ENCODE data around the gene ZNF580. TPM values are rescaled to one million over a fixed set of nuclear protein-coding genes. Genes with fewer than 3 reads are reported as not detected.

ZNF580 gene
- total RNA-seq, 2 donors from 2014 or later: 15.3 to 26.2 TPM

- Histone ChIP-seq H3K27me3 (no peaks in the 10 kb centered on the region), H3K36me3 (peaks cover 39% of the 10 kb centered on the region), H3K4me1 (peaks cover 0 to 30% of the 10 kb centered on the region in 2 donors), H3K4me3 (no peak overlapping the region), H3K27ac (no peak overlapping the region), H3K9me3 (no peaks in the 10 kb centered on the region)
- TF ChIP-seq CTCF (IDR thresholded peaks at IDR 0.05): no peak
- DNase-seq (ENCODE audit: low spot score): no peak
Observed at GRCh38 chr19:55614711-55615542, 25.9 kb upstream of the ZNF580 start.

- Histone ChIP-seq H3K4me1 (peaks cover 0 to 25% of the 10 kb centered on the region in 2 donors), H3K27ac (no peak overlapping the region), H3K27me3 (no peaks in the 10 kb centered on the region), H3K4me3 (no peak overlapping the region), H3K36me3 (peaks cover 31% of the 10 kb centered on the region), H3K9me3 (no peaks in the 10 kb centered on the region)
- no peak for TF ChIP-seq CTCF (IDR thresholded peaks at IDR 0.05)
- DNase-seq (ENCODE audit: low spot score): no peak
Observed at GRCh38 chr19:55615543-55616394, 25.0 kb upstream of the ZNF580 start.

DNA sequence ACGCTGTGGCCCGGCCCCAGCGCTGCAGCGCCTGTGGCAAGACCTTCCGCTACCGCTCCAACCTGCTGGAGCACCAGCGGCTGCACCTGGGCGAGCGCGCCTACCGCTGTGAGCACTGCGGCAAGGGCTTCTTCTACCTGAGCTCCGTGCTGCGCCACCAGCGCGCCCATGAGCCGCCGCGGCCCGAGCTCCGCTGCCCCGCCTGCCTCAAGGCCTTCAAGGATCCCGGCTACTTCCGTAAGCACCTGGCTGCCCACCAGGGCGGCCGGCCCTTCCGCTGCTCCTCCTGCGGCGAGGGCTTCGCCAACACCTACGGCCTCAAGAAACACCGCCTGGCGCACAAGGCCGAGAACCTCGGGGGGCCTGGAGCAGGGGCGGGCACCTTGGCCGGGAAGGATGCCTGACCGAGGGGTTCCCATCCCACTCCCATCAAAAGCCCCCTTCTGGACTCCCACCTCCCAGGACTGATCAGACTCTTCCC lies 24.4 kb upstream of the ZNF580 start:
- no peak for DNase-seq (ENCODE audit: low spot score)
- H3K36me3 ChIP-seq: peaks cover 31% of the 10 kb centered on the region
- TF ChIP-seq CTCF (IDR thresholded peaks at IDR 0.05): no peak

DNA sequence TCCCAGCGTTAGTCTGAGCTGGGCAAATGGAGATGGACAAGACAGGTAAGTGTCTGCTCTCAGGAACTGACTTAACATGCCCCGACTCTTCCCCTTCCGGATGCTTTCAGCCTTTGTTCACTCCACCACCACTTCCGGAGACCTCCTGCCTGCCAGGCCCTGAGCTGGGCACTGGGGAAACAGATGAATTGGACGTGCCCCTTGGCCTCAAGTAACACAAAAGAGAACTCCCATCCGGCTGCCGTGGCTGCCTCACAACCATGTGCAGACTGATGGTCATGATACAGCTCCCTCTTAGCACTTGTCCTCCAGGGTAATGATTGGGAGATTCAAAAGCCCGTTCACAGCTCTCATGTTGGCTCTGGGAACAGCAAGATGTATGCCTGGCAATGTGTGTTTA lies 23.4 kb upstream of the ZNF580 start:
- no peak for DNase-seq (ENCODE audit: low spot score)
- H3K27ac ChIP-seq: no peak overlapping the region

More for the DNA sequence above, 24.4 kb upstream of the ZNF580 start:
- no peaks in the 10 kb centered on the region for H3K27me3 ChIP-seq
- no peak overlapping the region for H3K27ac ChIP-seq
- no peaks in the 10 kb centered on the region for H3K9me3 ChIP-seq
- H3K4me1 ChIP-seq: peaks cover 0 to 19% of the 10 kb centered on the region in 2 donors
- no peak overlapping the region for H3K4me3 ChIP-seq

GRCh38 chr19:55618426-55618825 lies 22.4 kb upstream of the ZNF580 start:
- Histone ChIP-seq H3K4me3 (no peak overlapping the region), H3K4me1 (peaks cover 0 to 9% of the 10 kb centered on the region in 2 donors), H3K27ac (no peak overlapping the region), H3K27me3 (no peaks in the 10 kb centered on the region), H3K36me3 (peaks cover 31% of the 10 kb centered on the region), H3K9me3 (no peaks in the 10 kb centered on the region)
- no peak for DNase-seq (ENCODE audit: low spot score)
- TF ChIP-seq CTCF (IDR thresholded peaks at IDR 0.05): no peak

More for the DNA sequence above, 23.4 kb upstream of the ZNF580 start:
- no peaks in the 10 kb centered on the region for H3K9me3 ChIP-seq
- H3K4me1 ChIP-seq: peaks cover 0 to 9% of the 10 kb centered on the region in 2 donors
- no peak overlapping the region for H3K4me3 ChIP-seq
- H3K36me3 ChIP-seq: peaks cover 31% of the 10 kb centered on the region
- H3K27me3 ChIP-seq: no peaks in the 10 kb centered on the region
- no peak for TF ChIP-seq CTCF (IDR thresholded peaks at IDR 0.05)

Measured in right atrium auricular region (tissue), 2 donors.